Measurements from ENCODE around the gene CHRDL2.

GRCh38 chr11:74694136-74694930, 36.9 kb downstream of the CHRDL2 start:
- TF ChIP-seq, protein P1, sequence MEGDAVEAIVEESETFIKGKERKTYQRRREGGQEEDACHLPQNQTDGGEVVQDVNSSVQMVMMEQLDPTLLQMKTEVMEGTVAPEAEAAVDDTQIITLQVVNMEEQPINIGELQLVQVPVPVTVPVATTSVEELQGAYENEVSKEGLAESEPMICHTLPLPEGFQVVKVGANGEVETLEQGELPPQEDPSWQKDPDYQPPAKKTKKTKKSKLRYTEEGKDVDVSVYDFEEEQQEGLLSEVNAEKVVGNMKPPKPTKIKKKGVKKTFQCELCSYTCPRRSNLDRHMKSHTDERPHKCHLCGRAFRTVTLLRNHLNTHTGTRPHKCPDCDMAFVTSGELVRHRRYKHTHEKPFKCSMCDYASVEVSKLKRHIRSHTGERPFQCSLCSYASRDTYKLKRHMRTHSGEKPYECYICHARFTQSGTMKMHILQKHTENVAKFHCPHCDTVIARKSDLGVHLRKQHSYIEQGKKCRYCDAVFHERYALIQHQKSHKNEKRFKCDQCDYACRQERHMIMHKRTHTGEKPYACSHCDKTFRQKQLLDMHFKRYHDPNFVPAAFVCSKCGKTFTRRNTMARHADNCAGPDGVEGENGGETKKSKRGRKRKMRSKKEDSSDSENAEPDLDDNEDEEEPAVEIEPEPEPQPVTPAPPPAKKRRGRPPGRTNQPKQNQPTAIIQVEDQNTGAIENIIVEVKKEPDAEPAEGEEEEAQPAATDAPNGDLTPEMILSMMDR (IDR thresholded peaks at IDR 0.05), result peak in 2 of 4 experiments; percentile 49 to 52
- TF ChIP-seq EP300 (IDR thresholded peaks at IDR 0.05) (no peak), POLR2A (IDR thresholded peaks at IDR 0.05) (no peak)
